GM12864 (cell line): ENCODE results near the gene FAM234B.

Source experiments
- DNase-seq: peaks from one replicate; pipeline ENCODE4 v3.0.0-alpha.2; 2011; ENCODE audit warnings: low read depth
- H3K4me3 ChIP-seq: 2 replicates; pipeline ENCODE4 v1.5.1; 2011; ENCODE audit warnings: mild to moderate bottlenecking, low read depth, low read length, control low read depth
- CTCF ChIP-seq: IDR thresholded peaks from 2 replicates; pipeline ENCODE4 v1.5.1; 2011; ENCODE audit warnings: low read depth, mild to moderate bottlenecking, moderate library complexity, low read length, control low read depth, inconsistent platforms; ENCODE audit errors: missing control alignments

FAM234B gene

DNA sequence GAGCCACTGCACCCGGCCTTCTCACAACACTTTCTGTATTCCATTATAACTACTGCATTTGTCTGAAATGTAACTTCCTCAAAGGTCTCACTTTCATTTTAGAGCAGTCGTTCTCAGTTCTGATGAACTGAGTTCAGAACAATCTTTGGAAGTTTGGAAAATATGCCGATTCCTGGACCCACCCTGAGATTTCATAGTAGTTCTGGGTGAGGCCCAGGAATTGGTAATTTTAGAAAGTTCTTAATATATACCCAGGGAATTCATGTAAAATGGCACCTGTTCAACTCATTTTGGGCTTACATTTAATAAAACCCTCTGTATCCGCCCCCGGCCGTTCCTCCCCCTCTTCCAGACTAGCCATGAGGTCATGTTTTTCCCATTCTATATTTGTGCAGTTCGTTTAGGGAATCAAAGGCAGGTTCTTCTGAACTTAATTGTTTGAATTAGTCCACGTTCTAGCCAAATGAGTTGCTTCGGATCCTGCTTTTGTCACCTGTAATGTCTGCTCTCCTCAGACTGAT is 53.4 kb downstream of the FAM234B start:
- DNase-seq, result no peak
- no peak for TF ChIP-seq CTCF
- H3K4me3 ChIP-seq, result peak overlapping the region; percentile 32

DNA sequence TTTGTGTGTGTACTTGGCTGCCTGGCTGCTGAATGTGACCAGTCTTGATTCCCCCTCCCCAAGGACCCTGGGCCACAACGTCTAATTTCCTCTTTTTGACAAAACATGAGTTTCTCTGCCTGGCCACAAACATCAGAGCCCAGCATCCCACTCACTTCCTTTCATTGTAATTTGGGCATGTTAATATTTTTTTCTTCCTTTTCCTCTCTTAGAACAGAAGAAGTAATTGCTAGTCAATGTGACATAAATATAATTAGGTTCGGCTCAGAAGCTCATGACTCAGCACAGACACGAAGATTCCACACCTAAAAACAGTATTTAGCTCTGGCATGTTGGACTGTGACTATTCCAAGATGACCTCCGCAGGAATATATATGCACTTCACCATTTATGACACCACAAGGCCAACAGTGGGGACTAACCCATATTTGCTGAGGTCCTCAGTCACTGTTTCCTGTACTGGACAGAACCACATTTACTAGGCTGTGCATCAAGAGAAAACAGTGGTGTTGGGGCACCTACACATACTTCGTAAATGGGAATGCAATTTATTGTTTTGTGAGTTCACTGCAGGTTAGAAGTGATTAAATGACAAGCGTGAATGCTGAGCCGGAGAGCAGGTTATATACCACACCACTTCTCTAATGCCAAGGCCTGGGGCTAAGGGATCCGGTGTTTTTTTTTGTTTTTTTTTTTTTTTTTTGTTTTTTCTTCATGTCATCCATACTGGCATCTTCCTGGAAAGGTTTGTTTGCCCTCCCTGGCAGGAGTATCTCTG is 55.1 kb downstream of the FAM234B start:
- no peak for TF ChIP-seq CTCF
- no peak overlapping the region for H3K4me3 ChIP-seq
- no peak for DNase-seq

- H3K4me3 ChIP-seq, result no peak overlapping the region
- no peak for DNase-seq
- TF ChIP-seq CTCF, result no peak
These were observed 55.8 kb downstream of the FAM234B start for GRCh38 chr12:13099844-13100604.

DNA sequence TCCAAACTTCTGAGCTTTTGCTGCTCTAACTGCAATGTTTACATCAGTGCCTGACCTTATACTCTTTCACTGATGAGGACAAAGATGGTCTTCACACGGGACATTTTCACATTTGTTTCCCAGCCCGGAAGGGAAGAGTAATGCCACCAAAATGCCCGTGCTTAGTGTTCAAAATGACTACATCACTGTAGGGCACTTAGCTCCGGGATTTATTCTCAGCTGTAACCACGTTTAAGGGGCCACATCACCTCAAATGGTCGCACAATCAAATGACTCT is 56.4 kb downstream of the FAM234B start:
- DNase-seq, result no peak
- TF ChIP-seq CTCF, result no peak
- peak overlapping the region; percentile 34 for H3K4me3 ChIP-seq

GRCh38 chr12:13100882-13101769 is 56.9 kb downstream of the FAM234B start:
- DNase-seq, result no peak
- TF ChIP-seq CTCF, result no peak
- H3K4me3 ChIP-seq, result peak overlapping the region; percentile 54

DNA sequence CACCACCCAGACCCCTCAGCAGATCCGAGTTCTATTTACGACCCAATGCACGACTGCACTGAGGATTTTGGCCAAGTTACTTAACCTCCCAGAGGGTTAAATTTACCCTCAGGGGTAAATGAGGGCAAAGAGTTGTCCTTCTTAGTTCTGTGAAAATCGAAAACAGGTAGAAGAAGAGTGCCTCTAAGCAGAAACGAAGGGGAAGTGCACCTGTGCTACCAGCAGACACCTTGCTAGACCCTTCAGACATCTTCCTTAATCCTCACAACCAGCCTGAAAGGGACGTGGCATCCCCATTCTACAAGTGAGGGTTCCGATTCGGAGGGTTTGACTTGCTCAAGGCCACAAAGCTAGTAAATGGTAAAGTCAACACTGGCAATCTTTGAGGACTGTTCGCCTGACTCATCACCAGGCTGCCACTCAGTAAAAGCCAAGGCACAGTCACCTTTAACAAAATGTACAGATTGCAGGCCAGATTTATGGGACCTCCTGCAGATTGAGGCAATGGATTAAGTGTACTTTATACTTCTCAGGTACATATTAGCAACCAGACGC is 57.7 kb downstream of the FAM234B start:
- DNase-seq, result no peak
- no peak overlapping the region for H3K4me3 ChIP-seq
- TF ChIP-seq CTCF, result no peak
